ENCODE results near the gene UBASH3B.

The UBASH3B gene

GRCh38 chr11:122679466-122679865 is 23.9 kb downstream of the UBASH3B start:
- DNase-seq, result no peak

GRCh38 chr11:122681070-122681469 is 25.5 kb downstream of the UBASH3B start:
- no peak for DNase-seq

GRCh38 chr11:122681735-122682134 is 26.2 kb downstream of the UBASH3B start:
- DNase-seq, result no peak

- no peak for DNase-seq
Measured at GRCh38 chr11:122682464-122682863, 26.9 kb downstream of the UBASH3B start.

- DNase-seq, result no peak
Measured at GRCh38 chr11:122685041-122685440, 29.5 kb downstream of the UBASH3B start.

- no peak for DNase-seq
Measured at GRCh38 chr11:122686111-122686510, 30.6 kb downstream of the UBASH3B start.

- DNase-seq, result no peak
Measured at GRCh38 chr11:122690384-122690783, 34.9 kb downstream of the UBASH3B start.

GRCh38 chr11:122690801-122691548 is 35.5 kb downstream of the UBASH3B start:
- DNase-seq, result no peak

GRCh38 chr11:122691549-122692150 is 36.1 kb downstream of the UBASH3B start:
- DNase-seq, result no peak

GRCh38 chr11:122692444-122692843 is 36.9 kb downstream of the UBASH3B start:
- DNase-seq, result no peak

GRCh38 chr11:122695076-122695615 is 39.6 kb downstream of the UBASH3B start:
- DNase-seq, result no peak

GRCh38 chr11:122696662-122697061 is 41.1 kb downstream of the UBASH3B start:
- peak; percentile 86 for DNase-seq

GRCh38 chr11:122697636-122698167 is 42.2 kb downstream of the UBASH3B start:
- DNase-seq, result peak; percentile 81

GRCh38 chr11:122698392-122698791 is 42.9 kb downstream of the UBASH3B start:
- no peak for DNase-seq

- no peak for DNase-seq
Measured at GRCh38 chr11:122700666-122701065, 45.1 kb downstream of the UBASH3B start.

GRCh38 chr11:122701143-122701542 is 45.6 kb downstream of the UBASH3B start:
- DNase-seq, result no peak

- DNase-seq, result peak; percentile 32
Measured at GRCh38 chr11:122703541-122704272, 48.2 kb downstream of the UBASH3B start.

GRCh38 chr11:122705396-122705795 is 49.9 kb downstream of the UBASH3B start:
- no peak for DNase-seq

- no peak for DNase-seq
Measured at GRCh38 chr11:122706291-122707088, 51.0 kb downstream of the UBASH3B start.

GRCh38 chr11:122707111-122707510 is 51.6 kb downstream of the UBASH3B start:
- DNase-seq, result no peak

- no peak for DNase-seq
Measured at GRCh38 chr11:122707901-122708300, 52.4 kb downstream of the UBASH3B start.

GRCh38 chr11:122709039-122709760 is 53.7 kb downstream of the UBASH3B start:
- no peak for DNase-seq

Data from CD4-positive, alpha-beta T cell treated with Interleukin-4 for 4 hours (primary cell).